Tibial nerve (tissue), 4 donors: ENCODE results near the gene MAIP1. TPM values are rescaled to one million over a fixed set of nuclear protein-coding genes. Genes with fewer than 3 reads are reported as not detected.

Experiments
- DNase-seq, 2 donors: peaks; one replicate each; pipeline ENCODE4 v3.0.0-alpha.2; 2019; ENCODE audit warnings: low spot score in 2 of 2
- H3K27ac ChIP-seq, 4 donors: fragments of 200-600 bp; sonication (generic) in 3 of 4; one replicate each; pipeline ENCODE4 v1.5.1; 2017 to 2019; ENCODE audit warnings: mild to moderate bottlenecking in 1 of 4
- H3K27me3 ChIP-seq, 2 donors: fragments of 200-600 bp; sonication (generic) in 1 of 2; one replicate each; pipeline versions ENCODE4 v1.5.1 to v1.6.0; 2017 to 2019
- H3K36me3 ChIP-seq, 3 donors: fragments of 200-600 bp; sonication (generic); one replicate each; pipeline ENCODE4 v1.5.1; 2018 to 2019
- H3K4me1 ChIP-seq, 4 donors: fragments of 200-600 bp; sonication (generic) in 3 of 4; one replicate each; pipeline ENCODE4 v1.5.1; 2017 to 2019
- H3K4me3 ChIP-seq, 4 donors: fragments of 200-600 bp; sonication (generic) in 3 of 4; one replicate each; pipeline ENCODE4 v1.5.1; 2017 to 2019; ENCODE audit warnings: mild to moderate bottlenecking in 1 of 4, moderate library complexity in 1 of 4
- H3K9me3 ChIP-seq, 4 donors: fragments of 200-600 bp; sonication (generic) in 3 of 4; one replicate each; pipeline ENCODE4 v1.5.1; 2017 to 2019
- EP300 ChIP-seq, 2 donors: sonication (generic); formaldehyde crosslinking; IDR thresholded peaks; one replicate each; pipeline ENCODE4 v1.6.1; 2017; ENCODE audit warnings: antibody characterized with exemption in 2 of 2, mild to moderate bottlenecking in 1 of 2
- POLR2A ChIP-seq, 2 donors: fragments of 450-650 bp; IDR thresholded peaks; one replicate each; pipeline ENCODE4 v1.6.1; 2017; ENCODE audit warnings: antibody characterized with exemption in 2 of 2, mild to moderate bottlenecking in 2 of 2, moderate library complexity in 2 of 2
- WGBS, 2 donors: methylation state at CpG; one replicate each; pipeline ENCODE4 v1.1.5; 2018; 5-methylcytosine and 5-hydroxymethylcytosine counted together
- total RNA-seq, 4 donors: library from RNA; depleted of rRNA; stranded (reverse); fragments of >200 nt; gene quantifications; one replicate each; pipeline ENCODE4 v1.1.0, GENCODE V29; 2016
- TF ChIP-seq, protein P1 (sequence below), 5 experiments: fragments of 200-600 bp in 3 of 5; fragments of 450-650 bp in 2 of 5; sonication (generic) in 3 of 5; IDR thresholded peaks; one replicate each; pipeline ENCODE4 v1.5.1; 2016 to 2019; ENCODE audit warnings: antibody characterized with exemption in 5 of 5, mild to moderate bottlenecking in 3 of 5, moderate library complexity in 2 of 5

The MAIP1 gene
- total RNA-seq, 4 donors from 2014 or later = 9.0 to 16.3 (median 11.1) TPM

DNA sequence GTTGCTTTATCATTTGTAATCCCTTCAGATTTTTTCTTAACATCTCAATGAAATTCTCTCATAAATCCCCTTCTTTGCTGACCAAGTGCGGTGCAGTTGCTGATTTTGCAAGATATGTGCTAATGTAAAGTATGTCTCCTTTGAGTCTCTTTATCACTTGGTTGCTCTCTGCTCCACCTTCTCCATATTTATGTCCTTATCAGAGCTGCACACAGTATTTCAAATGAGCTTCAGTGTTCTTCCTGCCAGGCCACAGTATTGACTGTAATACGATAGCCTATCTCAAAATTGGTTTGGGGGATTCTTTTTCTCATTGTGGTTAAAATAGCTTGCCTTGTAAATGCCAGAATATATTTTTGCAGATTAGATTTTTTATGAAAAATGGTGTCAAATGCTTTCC lies 32.2 kb downstream of the MAIP1 start:
- DNase-seq = no peak
- Histone ChIP-seq H3K27ac (no peak overlapping the region), H3K4me3 (no peak overlapping the region), H3K9me3 (no peaks in the 10 kb centered on the region), H3K4me1 (peaks cover 0 to 17% (median 0%) of the 10 kb centered on the region in 4 donors), H3K36me3 (no peaks in the 10 kb centered on the region), H3K27me3 (no peaks in the 10 kb centered on the region)
- TF ChIP-seq, protein P1, sequence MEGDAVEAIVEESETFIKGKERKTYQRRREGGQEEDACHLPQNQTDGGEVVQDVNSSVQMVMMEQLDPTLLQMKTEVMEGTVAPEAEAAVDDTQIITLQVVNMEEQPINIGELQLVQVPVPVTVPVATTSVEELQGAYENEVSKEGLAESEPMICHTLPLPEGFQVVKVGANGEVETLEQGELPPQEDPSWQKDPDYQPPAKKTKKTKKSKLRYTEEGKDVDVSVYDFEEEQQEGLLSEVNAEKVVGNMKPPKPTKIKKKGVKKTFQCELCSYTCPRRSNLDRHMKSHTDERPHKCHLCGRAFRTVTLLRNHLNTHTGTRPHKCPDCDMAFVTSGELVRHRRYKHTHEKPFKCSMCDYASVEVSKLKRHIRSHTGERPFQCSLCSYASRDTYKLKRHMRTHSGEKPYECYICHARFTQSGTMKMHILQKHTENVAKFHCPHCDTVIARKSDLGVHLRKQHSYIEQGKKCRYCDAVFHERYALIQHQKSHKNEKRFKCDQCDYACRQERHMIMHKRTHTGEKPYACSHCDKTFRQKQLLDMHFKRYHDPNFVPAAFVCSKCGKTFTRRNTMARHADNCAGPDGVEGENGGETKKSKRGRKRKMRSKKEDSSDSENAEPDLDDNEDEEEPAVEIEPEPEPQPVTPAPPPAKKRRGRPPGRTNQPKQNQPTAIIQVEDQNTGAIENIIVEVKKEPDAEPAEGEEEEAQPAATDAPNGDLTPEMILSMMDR (IDR thresholded peaks at IDR 0.05) = no peak
- TF ChIP-seq EP300 (IDR thresholded peaks at IDR 0.05) (no peak), POLR2A (IDR thresholded peaks at IDR 0.05) (no peak)
- WGBS, 2 donors = 60 to 65% methylated on average over 2 of the region's 2 CpGs

DNA sequence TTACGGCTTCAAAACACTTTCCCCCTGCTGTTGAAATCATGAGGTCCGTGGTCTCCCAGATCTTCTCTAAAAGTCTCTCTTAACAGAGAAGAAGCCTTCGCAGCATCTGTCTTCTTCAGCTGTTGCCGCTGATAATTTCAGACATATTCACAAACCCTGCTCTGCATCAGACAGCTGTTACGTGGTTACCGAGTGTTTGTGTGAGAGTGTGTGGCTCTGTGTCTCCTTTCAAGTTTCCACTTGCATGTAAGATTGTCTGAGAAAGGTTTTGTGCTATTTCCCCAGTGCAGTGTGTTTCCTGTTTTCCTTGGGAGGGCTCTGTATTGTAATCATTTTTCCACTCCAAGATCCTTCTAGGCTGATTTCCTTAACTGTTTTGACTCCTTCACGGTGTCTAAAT lies 32.8 kb downstream of the MAIP1 start:
- Histone ChIP-seq H3K36me3 (no peaks in the 10 kb centered on the region), H3K27ac (no peak overlapping the region)
- WGBS, 2 donors = 31 to 45% methylated on average over 7 of the region's 7 CpGs

DNA sequence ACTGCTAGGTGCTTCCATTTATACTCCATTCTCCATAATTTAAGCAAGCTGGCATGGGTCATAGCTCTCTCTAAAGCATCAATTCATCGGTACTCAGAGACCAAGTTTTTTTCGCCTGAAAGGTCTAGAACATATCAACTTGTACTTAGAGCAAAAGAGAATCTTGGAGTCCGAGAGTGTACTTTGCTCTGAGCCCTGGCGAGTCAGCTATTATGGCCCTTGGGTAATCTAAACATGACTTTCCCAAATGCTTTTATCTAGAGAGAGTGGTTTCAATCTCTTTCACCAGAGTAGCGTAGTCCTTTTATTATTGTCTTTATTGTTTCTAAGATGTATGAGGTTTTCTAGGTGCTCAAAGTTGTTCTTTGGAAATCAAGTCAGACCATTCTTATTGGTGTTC lies 34.4 kb downstream of the MAIP1 start:
- Histone ChIP-seq H3K36me3 (no peaks in the 10 kb centered on the region), H3K9me3 (no peaks in the 10 kb centered on the region), H3K4me3 (no peak overlapping the region), H3K27me3 (no peaks in the 10 kb centered on the region), H3K4me1 (peaks cover 0 to 11% (median 0%) of the 10 kb centered on the region in 4 donors), H3K27ac (no peak overlapping the region)
- 93 to 97% methylated on average over 5 of the region's 5 CpGs for WGBS, 2 donors
- TF ChIP-seq EP300 (IDR thresholded peaks at IDR 0.05) = no peak
- TF ChIP-seq POLR2A (IDR thresholded peaks at IDR 0.05) = no peak
- TF ChIP-seq, protein P1 (IDR thresholded peaks at IDR 0.05) = no peak
- DNase-seq = no peak

More for the DNA sequence above, 32.8 kb downstream of the MAIP1 start:
- no peak for TF ChIP-seq POLR2A (IDR thresholded peaks at IDR 0.05)
- TF ChIP-seq, protein P1 (IDR thresholded peaks at IDR 0.05) = no peak
- TF ChIP-seq EP300 (IDR thresholded peaks at IDR 0.05) = no peak
- Histone ChIP-seq H3K9me3 (no peaks in the 10 kb centered on the region), H3K27me3 (no peaks in the 10 kb centered on the region), H3K4me1 (peaks cover 0 to 16% (median 0%) of the 10 kb centered on the region in 4 donors), H3K4me3 (no peak overlapping the region)
- no peak for DNase-seq

DNA sequence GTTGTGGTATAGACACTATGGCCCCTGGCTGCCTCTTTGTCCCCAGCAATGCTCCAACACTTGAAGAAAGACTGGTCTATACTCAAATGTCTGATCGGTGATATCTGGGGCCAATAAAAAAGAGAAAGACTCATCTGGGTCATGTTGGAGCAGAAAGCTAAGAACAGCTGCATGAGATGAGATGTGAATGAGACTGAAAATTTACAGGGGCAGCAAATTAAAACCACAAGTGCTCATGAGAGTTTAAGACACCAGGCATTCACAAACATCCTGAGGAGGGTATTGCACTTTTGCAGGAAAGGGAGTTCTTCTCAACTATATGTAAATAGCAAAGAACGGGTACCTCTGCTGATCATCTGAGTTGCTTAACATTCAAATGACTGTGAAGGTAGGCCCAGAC lies 36.3 kb downstream of the MAIP1 start:
- TF ChIP-seq POLR2A (IDR thresholded peaks at IDR 0.05) (no peak), EP300 (IDR thresholded peaks at IDR 0.05) (no peak)
- TF ChIP-seq, protein P1 (IDR thresholded peaks at IDR 0.05) = no peak
- Histone ChIP-seq H3K4me3 (no peak overlapping the region), H3K36me3 (no peaks in the 10 kb centered on the region), H3K9me3 (no peaks in the 10 kb centered on the region), H3K27ac (no peak overlapping the region), H3K27me3 (no peaks in the 10 kb centered on the region), H3K4me1 (peaks cover 0 to 11% (median 0%) of the 10 kb centered on the region in 4 donors)
- no peak for DNase-seq
- WGBS, 2 donors = 87 to 88% methylated on average over 2 of the region's 2 CpGs

DNA sequence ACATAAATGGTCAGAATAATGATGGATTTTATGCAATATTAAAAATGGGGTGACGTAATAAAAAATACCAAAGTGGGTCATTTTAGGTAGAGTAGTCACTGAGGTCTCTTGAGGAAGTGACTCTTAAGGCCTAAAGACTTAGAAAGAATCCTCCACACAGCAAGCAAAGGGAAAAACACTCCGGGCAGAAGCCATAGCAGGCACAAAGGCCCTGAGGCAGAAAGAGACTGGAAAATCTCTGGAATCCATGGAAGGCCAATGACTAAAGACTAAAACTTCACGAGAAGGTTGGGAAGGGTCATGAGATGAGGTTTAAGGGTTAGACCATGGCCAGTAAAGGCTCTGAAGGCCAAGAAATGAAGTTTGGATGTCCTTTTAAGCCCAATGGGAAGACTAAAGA lies 36.9 kb downstream of the MAIP1 start:
- 87 to 88% methylated on average over 3 of the region's 3 CpGs for WGBS, 2 donors
- Histone ChIP-seq H3K9me3 (no peaks in the 10 kb centered on the region), H3K4me3 (no peak overlapping the region), H3K36me3 (no peaks in the 10 kb centered on the region), H3K27me3 (no peaks in the 10 kb centered on the region), H3K27ac (no peak overlapping the region), H3K4me1 (peaks cover 0 to 11% (median 0%) of the 10 kb centered on the region in 4 donors)
- no peak for TF ChIP-seq EP300 (IDR thresholded peaks at IDR 0.05)
- no peak for TF ChIP-seq POLR2A (IDR thresholded peaks at IDR 0.05)
- TF ChIP-seq, protein P1 (IDR thresholded peaks at IDR 0.05) = no peak
- DNase-seq = no peak
